Subcutaneous abdominal adipose tissue (tissue), 5 donors: ENCODE measurements around the gene CCDC38.

ENCODE experiments used
- H3K27ac ChIP-seq: one replicate; pipeline ENCODE4 v1.7.0; 2013; ENCODE audit warnings: low read depth, mild to moderate bottlenecking, inconsistent platforms, low read length, moderate library complexity
- H3K27me3 ChIP-seq, 5 donors: one replicate each; pipeline ENCODE4 v1.7.0; 2013; ENCODE audit warnings: low read length in 5 of 5, inconsistent platforms in 1 of 5; ENCODE audit not compliant: control insufficient read depth in 5 of 5, insufficient read depth in 4 of 5
- H3K36me3 ChIP-seq, 5 donors: one replicate each; pipeline ENCODE4 v1.7.0; 2013; ENCODE audit warnings: low read length in 5 of 5; ENCODE audit not compliant: control insufficient read depth in 5 of 5, insufficient read depth in 5 of 5
- H3K4me1 ChIP-seq, 5 donors: one replicate each; pipeline ENCODE4 v1.7.0; 2013; ENCODE audit warnings: low read length in 5 of 5, mild to moderate bottlenecking in 3 of 5, moderate library complexity in 1 of 5; ENCODE audit not compliant: control insufficient read depth in 5 of 5, insufficient read depth in 5 of 5
- H3K4me3 ChIP-seq, 5 donors: one replicate each; pipeline ENCODE4 v1.7.0; 2013; ENCODE audit warnings: low read length in 5 of 5, low read depth in 1 of 5
- H3K9ac ChIP-seq, 5 donors: one replicate each; pipeline ENCODE4 v1.7.0; 2013; ENCODE audit warnings: low read length in 5 of 5, mild to moderate bottlenecking in 4 of 5, moderate library complexity in 3 of 5
- H3K9me3 ChIP-seq, 5 donors: one replicate each; pipeline ENCODE4 v1.7.0; 2013; ENCODE audit warnings: low read length in 5 of 5; ENCODE audit not compliant: control insufficient read depth in 5 of 5
- donor health status: healthy.
- donor health status: healthy.
- donor health status: healthy.
- donor health status: healthy.
- donor health status: healthy.

The CCDC38 gene

GRCh38 chr12:95863337-95863736 lies 79.1 kb downstream of the CCDC38 start:
- Histone ChIP-seq H3K9me3 (no peaks in the 10 kb centered on the region), H3K27ac (no peak overlapping the region), H3K36me3 (peaks cover 20 to 46% (median 28%) of the 10 kb centered on the region in 5 donors), H3K4me3 (no peak overlapping the region), H3K27me3 (no peaks in the 10 kb centered on the region), H3K9ac (no peak overlapping the region), H3K4me1 (peaks cover 5 to 19% (median 18%) of the 10 kb centered on the region in 5 donors)

GRCh38 chr12:95862038-95862437 lies 80.4 kb downstream of the CCDC38 start:
- Histone ChIP-seq H3K27ac (no peak overlapping the region), H3K4me3 (no peak overlapping the region), H3K9ac (no peak overlapping the region), H3K36me3 (peaks cover 16 to 39% (median 25%) of the 10 kb centered on the region in 5 donors), H3K27me3 (no peaks in the 10 kb centered on the region), H3K4me1 (peaks cover 5 to 23% (median 21%) of the 10 kb centered on the region in 5 donors), H3K9me3 (no peaks in the 10 kb centered on the region)

GRCh38 chr12:95859947-95860850 lies 82.2 kb downstream of the CCDC38 start:
- Histone ChIP-seq H3K36me3 (peaks cover 16 to 29% (median 18%) of the 10 kb centered on the region in 5 donors), H3K9ac (peak overlapping the region in 3 of 5 donors; percentile 84 to 95 (median 89)), H3K27me3 (no peaks in the 10 kb centered on the region), H3K4me3 (peak overlapping the region; percentile 88 to 94 (median 94)), H3K4me1 (peaks cover 5 to 23% (median 21%) of the 10 kb centered on the region in 5 donors), H3K9me3 (no peaks in the 10 kb centered on the region), H3K27ac (no peak overlapping the region)

- peaks cover 15 to 23% (median 16%) of the 10 kb centered on the region in 5 donors for H3K36me3 ChIP-seq
- no peaks in the 10 kb centered on the region for H3K9me3 ChIP-seq
- peaks cover 5 to 23% (median 21%) of the 10 kb centered on the region in 5 donors for H3K4me1 ChIP-seq
- peak overlapping the region; percentile 85 for H3K27ac ChIP-seq
- no peaks in the 10 kb centered on the region for H3K27me3 ChIP-seq
- peak overlapping the region; percentile 88 to 94 (median 94) for H3K4me3 ChIP-seq
- H3K9ac ChIP-seq: peak overlapping the region; percentile 12 to 95 (median 84)
Measured at GRCh38 chr12:95859344-95859816, 83.0 kb downstream of the CCDC38 start.

- Histone ChIP-seq H3K4me1 (peaks cover 5 to 23% (median 21%) of the 10 kb centered on the region in 5 donors), H3K36me3 (peaks cover 15 to 22% (median 16%) of the 10 kb centered on the region in 5 donors), H3K27ac (peak within 1 kb of the TSS; percentile 85), H3K9ac (peak within 1 kb of the TSS; percentile 12 to 95 (median 84)), H3K9me3 (no peaks in the 10 kb centered on the region), H3K27me3 (peaks cover 0 to 2% (median 0%) of the 10 kb centered on the region in 5 donors), H3K4me3 (peak within 1 kb of the TSS; percentile 88 to 94 (median 94))
Measured at GRCh38 chr12:95858451-95859343, 83.7 kb downstream of the CCDC38 start, which contains the start of gene SNRPF. TSS of gene SNRPF (plus strand) at chr12:95858952. CDS start at chr12:95859074, 122 bp downstream.

- Histone ChIP-seq H3K4me3 (peak overlapping the region in 4 of 5 donors; percentile 33 to 94 (median 92)), H3K9ac (no peak overlapping the region)
Measured at GRCh38 chr12:95857799-95858198, 84.6 kb downstream of the CCDC38 start.

GRCh38 chr12:95857156-95857555 lies 85.3 kb downstream of the CCDC38 start:
- Histone ChIP-seq H3K9ac (no peak overlapping the region), H3K36me3 (peaks cover 4 to 10% (median 8%) of the 10 kb centered on the region in 5 donors), H3K4me3 (no peak overlapping the region), H3K4me1 (peaks cover 5 to 23% (median 21%) of the 10 kb centered on the region in 5 donors), H3K27me3 (peaks cover 0 to 4% (median 0%) of the 10 kb centered on the region in 5 donors), H3K9me3 (no peaks in the 10 kb centered on the region), H3K27ac (no peak overlapping the region)

More at GRCh38 chr12:95857799-95858198, 84.6 kb downstream of the CCDC38 start:
- no peak overlapping the region for H3K27ac ChIP-seq
- H3K27me3 ChIP-seq: peaks cover 0 to 4% (median 0%) of the 10 kb centered on the region in 5 donors
- peaks cover 5 to 23% (median 21%) of the 10 kb centered on the region in 5 donors for H3K4me1 ChIP-seq
- H3K36me3 ChIP-seq: peaks cover 9 to 15% (median 13%) of the 10 kb centered on the region in 5 donors
- H3K9me3 ChIP-seq: no peaks in the 10 kb centered on the region

GRCh38 chr12:95852133-95852532 lies 90.3 kb downstream of the CCDC38 start:
- no peaks in the 10 kb centered on the region for H3K9me3 ChIP-seq
- no peak overlapping the region for H3K27ac ChIP-seq
- no peaks in the 10 kb centered on the region for H3K36me3 ChIP-seq
- H3K4me3 ChIP-seq: no peak overlapping the region
- H3K4me1 ChIP-seq: no peaks in the 10 kb centered on the region
- H3K27me3 ChIP-seq: peaks cover 0 to 4% (median 0%) of the 10 kb centered on the region in 5 donors
- no peak overlapping the region for H3K9ac ChIP-seq

- Histone ChIP-seq H3K36me3 (no peaks in the 10 kb centered on the region), H3K27ac (no peak overlapping the region), H3K27me3 (peaks cover 0 to 4% (median 0%) of the 10 kb centered on the region in 5 donors), H3K9ac (no peak overlapping the region), H3K4me3 (no peak overlapping the region), H3K4me1 (no peaks in the 10 kb centered on the region), H3K9me3 (no peaks in the 10 kb centered on the region)
Measured at GRCh38 chr12:95851606-95852005, 90.8 kb downstream of the CCDC38 start.
